Activated B cell treated with CpG ODN at 0.5 μM for 24 hours (primary cell): ENCODE data around the gene NFATC4. TPM values are rescaled to one million over a fixed set of nuclear protein-coding genes. Genes with fewer than 3 reads are reported as not detected.

Source experiments
- ATAC-seq: fragments of 200-7000 bp; cut with Tn5 transposase; one replicate; pipeline ENCODE4 v1.10.0; 2021; ENCODE audit warnings: low read depth, mild to moderate bottlenecking, moderate library complexity
- CTCF ChIA-PET: fragments of 350-600 bp; sonication (Branson Sonifier 250); formaldehyde crosslinking; loops from one replicate; lab custom pipeline; 2021; ENCODE audit warnings: antibody characterized with exemption; lab: Charles Lee
- POLR2A ChIA-PET: fragments of 350-600 bp; sonication (Branson Sonifier 250); formaldehyde crosslinking; loops from one replicate; lab custom pipeline; 2021; ENCODE audit warnings: antibody characterized with exemption; lab: Charles Lee
- DNase-seq: peaks from one replicate; pipeline ENCODE4 v3.0.0; 2022
- H3K27ac Mint-ChIP-seq: one replicate; pipeline ENCODE4 v1.8.0; 2020; ENCODE audit warnings: mixed read lengths
- H3K27me3 Mint-ChIP-seq: one replicate; pipeline ENCODE4 v1.8.0; 2021; ENCODE audit warnings: mixed read lengths
- H3K36me3 Mint-ChIP-seq: one replicate; pipeline ENCODE4 v1.8.0; 2021; ENCODE audit warnings: low read depth, mixed read lengths
- H3K4me1 Mint-ChIP-seq: one replicate; pipeline ENCODE4 v1.8.0; 2021; ENCODE audit warnings: mixed read lengths
- H3K4me3 Mint-ChIP-seq: one replicate; pipeline ENCODE4 v1.8.0; 2020; ENCODE audit warnings: mild to moderate bottlenecking, mixed read lengths
- H3K9me3 Mint-ChIP-seq: one replicate; pipeline ENCODE4 v1.8.0; 2020; ENCODE audit warnings: mixed read lengths
- intact Hi-C: fragments of 100-400 bp; cut with micrococcal nuclease; formaldehyde crosslinking; loops from one replicate; pipeline ENCODE4 v1.15.1; 2024
- total RNA-seq: library from RNA; stranded (reverse); gene quantifications from 2 replicates; pipeline ENCODE4 v1.2.3, GENCODE V29; 2022
- TF ChIP-seq, protein P1 (sequence below): fragments of 200-600 bp; IDR thresholded peaks from one replicate; pipeline ENCODE4 v1.8.0; 2022; ENCODE audit warnings: antibody characterized with exemption, mild to moderate bottlenecking

Gene NFATC4
- total RNA-seq, 1 donor from 2014 or later, result 9.4 TPM

DNA sequence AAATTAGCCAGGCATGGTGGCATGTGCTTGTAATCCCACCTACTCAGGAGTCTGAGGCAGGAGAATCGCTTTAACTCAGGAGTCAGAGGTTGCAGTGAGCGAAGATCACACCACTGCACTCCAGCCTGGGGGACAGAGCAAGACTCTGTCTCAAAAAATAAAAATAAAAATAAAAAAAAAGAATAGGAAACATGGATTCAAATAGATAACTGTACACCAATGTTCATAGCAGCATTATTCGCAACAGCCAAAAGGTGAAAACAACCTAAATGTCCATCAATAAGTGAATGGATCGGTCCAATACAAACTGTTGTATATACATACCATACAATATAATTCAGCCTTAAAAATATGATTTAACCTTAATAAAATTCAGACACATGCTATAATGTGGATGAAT lies 25.1 kb upstream of the NFATC4 start:
- ChIA-PET POLR2A (no interaction called here), CTCF (no interaction called here)
- peaks cover 19% of the 10 kb centered on the region for H3K4me1 Mint-ChIP-seq
- intact Hi-C loops, result no loop called here
- peaks cover 5% of the 10 kb centered on the region for H3K36me3 Mint-ChIP-seq
- no peak for ATAC-seq
- H3K9me3 Mint-ChIP-seq, result no peaks in the 10 kb centered on the region
- DNase-seq, result no peak
- H3K27ac Mint-ChIP-seq, result no peak overlapping the region
- H3K27me3 Mint-ChIP-seq, result peaks cover 20% of the 10 kb centered on the region
- H3K4me3 Mint-ChIP-seq, result no peak overlapping the region
- TF ChIP-seq, protein P1, sequence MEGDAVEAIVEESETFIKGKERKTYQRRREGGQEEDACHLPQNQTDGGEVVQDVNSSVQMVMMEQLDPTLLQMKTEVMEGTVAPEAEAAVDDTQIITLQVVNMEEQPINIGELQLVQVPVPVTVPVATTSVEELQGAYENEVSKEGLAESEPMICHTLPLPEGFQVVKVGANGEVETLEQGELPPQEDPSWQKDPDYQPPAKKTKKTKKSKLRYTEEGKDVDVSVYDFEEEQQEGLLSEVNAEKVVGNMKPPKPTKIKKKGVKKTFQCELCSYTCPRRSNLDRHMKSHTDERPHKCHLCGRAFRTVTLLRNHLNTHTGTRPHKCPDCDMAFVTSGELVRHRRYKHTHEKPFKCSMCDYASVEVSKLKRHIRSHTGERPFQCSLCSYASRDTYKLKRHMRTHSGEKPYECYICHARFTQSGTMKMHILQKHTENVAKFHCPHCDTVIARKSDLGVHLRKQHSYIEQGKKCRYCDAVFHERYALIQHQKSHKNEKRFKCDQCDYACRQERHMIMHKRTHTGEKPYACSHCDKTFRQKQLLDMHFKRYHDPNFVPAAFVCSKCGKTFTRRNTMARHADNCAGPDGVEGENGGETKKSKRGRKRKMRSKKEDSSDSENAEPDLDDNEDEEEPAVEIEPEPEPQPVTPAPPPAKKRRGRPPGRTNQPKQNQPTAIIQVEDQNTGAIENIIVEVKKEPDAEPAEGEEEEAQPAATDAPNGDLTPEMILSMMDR, result no peak

DNA sequence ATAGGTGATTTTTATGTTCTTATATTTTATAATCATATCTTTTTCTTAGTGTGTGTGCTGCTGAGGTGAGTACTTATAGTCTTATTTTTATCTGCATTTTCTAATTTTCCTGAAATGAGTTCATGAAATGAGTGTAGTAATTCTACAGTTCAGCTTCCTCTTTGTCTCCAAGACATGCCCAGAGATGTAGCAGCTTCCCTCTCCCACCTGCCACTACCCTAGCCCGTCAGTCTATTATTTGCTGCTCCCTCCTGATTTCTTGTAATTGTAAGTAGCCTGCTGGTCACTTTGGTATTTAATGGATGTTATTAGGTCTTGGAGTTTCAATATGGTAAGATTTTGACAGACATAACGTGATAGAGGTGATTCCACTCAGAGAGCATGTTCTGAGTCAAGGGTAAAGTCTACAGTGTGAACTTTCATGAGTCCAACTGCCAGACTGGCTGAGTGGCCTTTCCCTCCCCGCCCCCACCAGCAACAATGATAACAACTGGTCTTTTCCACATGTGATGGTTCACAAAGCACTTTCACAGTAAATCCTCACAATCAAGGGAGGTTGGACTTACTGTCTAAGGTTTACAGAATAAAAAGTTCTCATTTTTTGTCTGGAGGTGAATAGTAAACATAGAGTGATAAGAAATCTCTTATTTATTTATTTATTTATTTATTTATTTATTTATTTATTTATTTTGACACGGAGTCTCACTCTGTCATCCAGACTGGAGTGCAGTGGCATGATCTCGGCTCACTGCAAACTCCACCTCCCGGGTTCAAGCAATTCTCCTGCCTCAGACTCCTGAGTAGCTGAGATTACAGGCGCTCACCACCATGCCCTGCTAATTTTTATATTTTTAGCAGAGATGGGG lies 24.0 kb upstream of the NFATC4 start:
- ATAC-seq (no peak), DNase-seq (no peak)
- peaks cover 3% of the 10 kb centered on the region for H3K36me3 Mint-ChIP-seq
- H3K9me3 Mint-ChIP-seq, result no peaks in the 10 kb centered on the region
- H3K4me1 Mint-ChIP-seq, result peaks cover 8% of the 10 kb centered on the region
- intact Hi-C loops, result no loop called here
- CTCF ChIA-PET, result interaction anchor here (4.9 kb wide), 1 partner anchor 10 kb away, joined by 22 read pairs; the partner anchor contains the start of gene ADCY4
- H3K4me3 Mint-ChIP-seq, result no peak overlapping the region
- peaks cover 20% of the 10 kb centered on the region for H3K27me3 Mint-ChIP-seq
- TF ChIP-seq, protein P1, result no peak
- POLR2A ChIA-PET, result no interaction called here
- H3K27ac Mint-ChIP-seq, result no peak overlapping the region

DNA sequence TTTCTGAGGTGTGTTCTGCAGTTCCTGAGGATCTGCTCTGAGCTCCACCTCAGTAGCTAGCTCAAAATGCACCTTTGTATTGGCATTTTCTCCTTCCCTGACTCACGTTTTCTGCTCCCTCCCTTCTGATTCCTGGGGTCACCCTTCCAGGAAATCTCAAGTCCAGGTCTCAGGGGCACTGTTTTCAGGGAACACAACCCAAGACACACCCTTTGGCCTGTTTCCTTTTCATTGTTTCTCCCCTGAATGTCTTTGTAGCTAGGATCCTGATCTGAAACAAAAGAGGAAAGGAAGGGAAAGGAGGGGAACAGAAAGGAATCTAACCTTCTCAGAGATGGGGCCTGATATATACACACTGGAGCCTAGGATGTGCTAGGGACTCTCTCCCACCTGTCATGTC lies 20.9 kb upstream of the NFATC4 start:
- TF ChIP-seq, protein P1, result no peak
- ChIA-PET POLR2A (interaction anchor here (1.8 kb wide), 1 partner anchor 84 kb away, joined by 4 read pairs; no protein-coding TSS in a partner anchor), CTCF (interaction anchor here (1.9 to 4.9 kb wide), 2 partner anchors 13 to 84 kb away, joined by 4 to 22 read pairs; partner anchors contain the start of gene ADCY4)
- DNase-seq (no peak), ATAC-seq (no peak)
- no peak overlapping the region for H3K4me3 Mint-ChIP-seq
- peaks cover 36% of the 10 kb centered on the region for H3K27me3 Mint-ChIP-seq
- intact Hi-C loops, result no loop called here
- no peaks in the 10 kb centered on the region for H3K9me3 Mint-ChIP-seq
- H3K4me1 Mint-ChIP-seq, result no peaks in the 10 kb centered on the region
- no peak overlapping the region for H3K27ac Mint-ChIP-seq
- H3K36me3 Mint-ChIP-seq, result no peaks in the 10 kb centered on the region

DNA sequence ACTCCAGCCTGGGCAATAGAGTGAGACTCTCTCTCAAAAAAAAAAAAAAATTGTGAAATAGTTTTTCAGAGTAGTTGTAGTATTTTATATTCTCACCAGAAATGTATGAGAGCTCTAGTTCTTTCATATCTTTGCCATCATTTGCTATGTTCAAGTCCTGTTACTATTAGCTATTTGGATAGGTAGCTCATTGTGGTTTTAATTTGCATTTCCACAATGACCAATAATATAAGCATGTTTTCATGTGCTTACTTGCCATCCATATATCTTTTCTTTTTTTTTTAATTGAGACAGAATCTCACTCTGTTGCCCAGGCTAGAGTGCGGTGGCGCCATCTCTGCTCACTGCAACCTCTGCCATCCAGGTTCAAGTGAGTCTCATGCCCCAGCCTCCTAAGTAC lies 19.8 kb upstream of the NFATC4 start:
- no peaks in the 10 kb centered on the region for H3K9me3 Mint-ChIP-seq
- H3K4me3 Mint-ChIP-seq, result no peak overlapping the region
- POLR2A ChIA-PET, result interaction anchor here (0.6 to 1.8 kb wide), 2 partner anchors 83 to 367 kb away, joined by 4 read pairs; no protein-coding TSS in a partner anchor
- DNase-seq (no peak), ATAC-seq (no peak)
- no peaks in the 10 kb centered on the region for H3K4me1 Mint-ChIP-seq
- no peaks in the 10 kb centered on the region for H3K36me3 Mint-ChIP-seq
- CTCF ChIA-PET, result interaction anchor here (0.6 to 4.9 kb wide), 2 partner anchors 14 to 105 kb away, joined by 4 to 22 read pairs; partner anchors contain the start of gene ADCY4
- H3K27ac Mint-ChIP-seq, result no peak overlapping the region
- TF ChIP-seq, protein P1, result no peak
- H3K27me3 Mint-ChIP-seq, result peaks cover 41% of the 10 kb centered on the region
- intact Hi-C loops, result no loop called here

DNA sequence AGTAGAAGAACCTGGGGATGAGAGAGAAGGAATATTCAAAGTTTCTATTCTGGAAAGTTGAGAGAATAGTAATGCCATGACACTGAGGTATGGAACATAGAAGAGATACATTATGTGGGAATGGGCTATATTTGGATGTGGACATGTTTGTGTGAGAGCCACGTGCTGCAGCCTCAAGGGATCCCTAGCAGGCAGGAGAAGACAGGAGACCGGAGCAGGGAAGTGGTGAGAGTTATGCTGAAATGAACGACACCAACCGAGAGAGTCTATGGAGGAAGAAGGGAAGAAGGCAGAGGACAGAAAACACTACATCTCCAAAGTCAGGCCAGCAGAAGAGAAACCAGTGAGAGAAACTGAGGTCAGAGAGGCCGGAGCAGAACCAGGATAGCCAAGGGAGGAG lies 18.2 kb upstream of the NFATC4 start:
- POLR2A ChIA-PET, result no interaction called here
- TF ChIP-seq, protein P1, result no peak
- DNase-seq (no peak), ATAC-seq (no peak)
- intact Hi-C loops, result no loop called here
- H3K27ac Mint-ChIP-seq, result no peak overlapping the region
- no peaks in the 10 kb centered on the region for H3K9me3 Mint-ChIP-seq
- CTCF ChIA-PET, result interaction anchor here (0.6 to 1.1 kb wide), 3 partner anchors 16 to 88 kb away, joined by 3 to 4 read pairs (median 3); no protein-coding TSS in a partner anchor
- no peaks in the 10 kb centered on the region for H3K36me3 Mint-ChIP-seq
- H3K4me1 Mint-ChIP-seq, result no peaks in the 10 kb centered on the region
- peaks cover 43% of the 10 kb centered on the region for H3K27me3 Mint-ChIP-seq
- H3K4me3 Mint-ChIP-seq, result no peak overlapping the region
